KMS-11 (cell line): Measurements from ENCODE around the gene ABCB1.
A peak's percentile ranks its signal among the peaks of the same experiment; 100 is the strongest.

Experiments used
- H2AFZ ChIP-seq: fragments of 200-600 bp; sonication (generic); 2 replicates; pipeline ENCODE4 v1.6.1; 2016; ENCODE audit warnings: antibody characterized with exemption, mixed run types, low read depth
- H3K27ac ChIP-seq: fragments of 200-600 bp; sonication (generic); 2 replicates; pipeline ENCODE4 v1.6.1; 2016; ENCODE audit warnings: mild to moderate bottlenecking, mixed run types
- H3K27me3 ChIP-seq: fragments of 200-600 bp; sonication (generic); 2 replicates; pipeline ENCODE4 v1.6.1; 2017; ENCODE audit warnings: mild to moderate bottlenecking, low read depth, mixed run types, moderate library complexity; ENCODE audit not compliant: insufficient read depth
- H3K36me3 ChIP-seq: fragments of 200-600 bp; sonication (generic); 2 replicates; pipeline ENCODE4 v1.6.1; 2017; ENCODE audit warnings: mild to moderate bottlenecking, mixed run types; ENCODE audit not compliant: insufficient read depth
- H3K4me1 ChIP-seq: fragments of 200-600 bp; sonication (generic); 2 replicates; pipeline ENCODE4 v1.6.1; 2016; ENCODE audit warnings: mild to moderate bottlenecking, low read depth, mixed run types; ENCODE audit not compliant: poor library complexity, severe bottlenecking
- H3K4me2 ChIP-seq: fragments of 200-600 bp; sonication (generic); 2 replicates; pipeline ENCODE4 v1.7.0; 2016; ENCODE audit warnings: mild to moderate bottlenecking, mixed run types
- H3K4me3 ChIP-seq: fragments of 200-600 bp; sonication (generic); IDR thresholded peaks from 2 replicates; pipeline ENCODE4 v1.6.1; 2017; ENCODE audit warnings: low read depth, low read length, mixed read lengths; ENCODE audit not compliant: insufficient read depth
- H3K79me2 ChIP-seq: fragments of 200-600 bp; sonication (generic); 2 replicates; pipeline ENCODE4 v1.6.1; 2016; ENCODE audit warnings: low read depth, mixed run types; ENCODE audit not compliant: insufficient read depth
- H3K9ac ChIP-seq: fragments of 200-600 bp; sonication (generic); 2 replicates; pipeline ENCODE4 v1.6.1; 2016; ENCODE audit warnings: mild to moderate bottlenecking, mixed run types
- H4K20me1 ChIP-seq: fragments of 200-600 bp; sonication (generic); 2 replicates; pipeline ENCODE4 v1.6.1; 2016; ENCODE audit warnings: mild to moderate bottlenecking, mixed run types; ENCODE audit not compliant: insufficient read depth
- CTCF ChIP-seq: fragments of 200-600 bp; sonication (generic); conservative IDR thresholded peaks from 2 replicates; pipeline ENCODE4 v1.6.1; 2017; ENCODE audit warnings: low read depth, mild to moderate bottlenecking, antibody characterized with exemption, low read length, moderate library complexity, mixed read lengths

The ABCB1 gene

GRCh38 chr7:87628780-87629569 is 28.3 kb upstream of the ABCB1 start:
- Histone ChIP-seq H3K79me2 (no peaks in the 10 kb centered on the region), H3K4me3 (no peak overlapping the region), H4K20me1 (no peaks in the 10 kb centered on the region), H3K36me3 (no peaks in the 10 kb centered on the region), H3K9ac (no peak overlapping the region), H3K27ac (no peak overlapping the region), H3K4me1 (no peaks in the 10 kb centered on the region), H3K27me3 (no peaks in the 10 kb centered on the region), H3K4me2 (peak overlapping the region; percentile 95), H2AFZ (peak overlapping the region; percentile 98)
- TF ChIP-seq CTCF: no peak

- no peaks in the 10 kb centered on the region for H3K4me1 ChIP-seq
- H3K9ac ChIP-seq: no peak overlapping the region
- H3K36me3 ChIP-seq: no peaks in the 10 kb centered on the region
- no peak overlapping the region for H3K4me3 ChIP-seq
- no peak overlapping the region for H3K27ac ChIP-seq
- TF ChIP-seq CTCF: no peak
- no peaks in the 10 kb centered on the region for H3K79me2 ChIP-seq
- peak overlapping the region; percentile 63 for H3K4me2 ChIP-seq
- no peaks in the 10 kb centered on the region for H4K20me1 ChIP-seq
- no peaks in the 10 kb centered on the region for H3K27me3 ChIP-seq
- peak overlapping the region; percentile 98 for H2AFZ ChIP-seq
These were observed 26.9 kb upstream of the ABCB1 start for GRCh38 chr7:87627634-87627994.

DNA sequence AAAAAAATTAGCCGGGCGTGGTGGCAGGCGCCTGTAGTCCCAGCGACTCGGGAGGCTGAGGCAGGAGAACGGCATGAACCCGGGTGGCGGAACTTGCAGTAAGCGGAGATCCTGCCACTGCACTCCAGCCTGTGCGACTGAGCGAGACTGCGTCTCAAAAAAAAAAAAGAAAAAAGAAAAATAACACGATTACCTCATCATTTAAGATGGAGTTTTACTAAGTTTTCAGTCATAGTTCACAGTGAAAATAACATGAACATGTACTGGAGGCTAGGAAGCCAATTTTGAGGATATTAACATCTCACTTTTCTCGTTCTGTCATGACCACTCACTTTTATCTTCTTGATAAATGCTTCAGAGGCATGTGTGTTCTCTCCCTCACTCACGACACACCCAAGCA is 24.4 kb upstream of the ABCB1 start:
- no peaks in the 10 kb centered on the region for H4K20me1 ChIP-seq
- no peaks in the 10 kb centered on the region for H3K27me3 ChIP-seq
- H3K36me3 ChIP-seq: no peaks in the 10 kb centered on the region
- H3K27ac ChIP-seq: no peak overlapping the region
- H3K4me1 ChIP-seq: no peaks in the 10 kb centered on the region
- no peaks in the 10 kb centered on the region for H3K79me2 ChIP-seq
- no peak overlapping the region for H3K4me3 ChIP-seq
- H3K9ac ChIP-seq: no peak overlapping the region
- no peak overlapping the region for H3K4me2 ChIP-seq
- TF ChIP-seq CTCF: no peak
- H2AFZ ChIP-seq: no peak overlapping the region

- Histone ChIP-seq H3K4me3 (no peak overlapping the region), H3K79me2 (no peaks in the 10 kb centered on the region)
- TF ChIP-seq CTCF: no peak
These were observed 23.9 kb upstream of the ABCB1 start for GRCh38 chr7:87624628-87625027.

More at GRCh38 chr7:87624628-87625027, 23.9 kb upstream of the ABCB1 start:
- H3K36me3 ChIP-seq: no peaks in the 10 kb centered on the region
- H3K4me1 ChIP-seq: no peaks in the 10 kb centered on the region
- H2AFZ ChIP-seq: no peak overlapping the region
- no peak overlapping the region for H3K27ac ChIP-seq
- H3K9ac ChIP-seq: no peak overlapping the region
- H3K27me3 ChIP-seq: no peaks in the 10 kb centered on the region
- no peak overlapping the region for H3K4me2 ChIP-seq
- no peaks in the 10 kb centered on the region for H4K20me1 ChIP-seq
